GM23248 (cell line): ENCODE data around the gene ZBP1. TPM values are rescaled to one million over a fixed set of nuclear protein-coding genes. Genes with fewer than 3 reads are reported as not detected.

Experiments used
- DNase-seq: peaks from one replicate; pipeline ENCODE4 v3.0.0-alpha.2; 2015
- H2AFZ ChIP-seq: fragments of 200-600 bp; sonication (generic); 2 replicates; pipeline ENCODE4 v1.6.1; 2016; ENCODE audit warnings: antibody characterized with exemption
- H3F3A ChIP-seq: fragments of 200-600 bp; sonication (generic); 2 replicates; pipeline ENCODE4 v1.6.1; 2016; ENCODE audit warnings: mild to moderate bottlenecking, antibody characterized with exemption, mixed run types; ENCODE audit not compliant: insufficient read depth
- H3K27ac ChIP-seq: fragments of 200-600 bp; sonication (generic); 2 replicates; pipeline ENCODE4 v1.5.1; 2016; ENCODE audit warnings: mild to moderate bottlenecking
- H3K27me3 ChIP-seq: fragments of 200-600 bp; sonication (generic); replicated peaks from 2 replicates; pipeline ENCODE4 v1.6.1; 2016; ENCODE audit warnings: mild to moderate bottlenecking; ENCODE audit not compliant: insufficient read depth
- H3K36me3 ChIP-seq: fragments of 200-600 bp; sonication (generic); 2 replicates; pipeline ENCODE4 v1.6.1; 2016; ENCODE audit warnings: low read depth, mild to moderate bottlenecking
- H3K4me1 ChIP-seq: fragments of 200-600 bp; sonication (generic); 2 replicates; pipeline ENCODE4 v1.6.1; 2016; ENCODE audit warnings: mild to moderate bottlenecking; ENCODE audit not compliant: insufficient read depth
- H3K4me2 ChIP-seq: fragments of 200-600 bp; sonication (generic); one replicate; pipeline ENCODE4 v1.6.1; 2016; ENCODE audit warnings: mild to moderate bottlenecking; ENCODE audit not compliant: unreplicated experiment
- H3K4me3 ChIP-seq: fragments of 200-600 bp; sonication (generic); 2 replicates; pipeline ENCODE4 v1.5.1; 2016; ENCODE audit warnings: mild to moderate bottlenecking
- H3K79me2 ChIP-seq: fragments of 200-600 bp; sonication (generic); 2 replicates; pipeline ENCODE4 v1.6.1; 2016; ENCODE audit warnings: mild to moderate bottlenecking; ENCODE audit not compliant: insufficient read depth
- H3K9ac ChIP-seq: fragments of 200-600 bp; sonication (generic); 2 replicates; pipeline ENCODE4 v1.6.1; 2016; ENCODE audit warnings: mild to moderate bottlenecking
- H3K9me2 ChIP-seq: fragments of 200-600 bp; sonication (generic); 2 replicates; pipeline ENCODE4 v1.6.1; 2016; ENCODE audit warnings: mixed run types, mild to moderate bottlenecking, moderate library complexity; ENCODE audit not compliant: insufficient read depth
- H3K9me3 ChIP-seq: fragments of 200-600 bp; sonication (generic); one replicate; pipeline ENCODE4 v1.6.1; 2017; ENCODE audit warnings: low read depth
- H4K20me1 ChIP-seq: fragments of 200-600 bp; sonication (generic); 2 replicates; pipeline ENCODE4 v1.6.0; 2016; ENCODE audit not compliant: insufficient read depth
- EZH2 ChIP-seq: fragments of 200-600 bp; sonication (generic); IDR thresholded peaks from 2 replicates; pipeline ENCODE4 v1.6.1; 2018; ENCODE audit warnings: antibody characterized with exemption, mild to moderate bottlenecking; ENCODE audit not compliant: insufficient read depth, poor library complexity, severe bottlenecking
- EZH2phosphoT487 ChIP-seq: fragments of 200-600 bp; sonication (generic); IDR thresholded peaks from 2 replicates; pipeline ENCODE4 v1.6.1; 2018; ENCODE audit warnings: antibody characterized with exemption, moderate library complexity, mild to moderate bottlenecking, low read depth; ENCODE audit not compliant: insufficient read depth
- WGBS, 2 experiments: methylation state at CpG; one replicate each; pipeline ENCODE4 v1.1.6; 2015 to 2017; ENCODE audit warnings: low lambda C conversion rate in 2 of 2, low coverage in 1 of 2; ENCODE audit errors: missing lambda C conversion rate in 2 of 2; 5-methylcytosine and 5-hydroxymethylcytosine counted together
- in situ Hi-C: fragments of 300-500 bp; cut with MboI; formaldehyde crosslinking; loops from 2 replicates; pipeline ENCODE4 v1.15.0; 2020
- polyA plus RNA-seq: library from polyadenylated mRNA; unstranded; fragments of >200 nt; fragmentation: Nextera tagmentation; extraction: Ambion mirVana; gene quantifications from 2 replicates; pipeline ENCODE4 v1.2.1, GENCODE V29; 2016
- total RNA-seq: library from RNA; depleted of rRNA; stranded (reverse); fragments of >200 nt; shearing (Covaris generic); gene quantifications from 2 replicates; pipeline ENCODE4 v1.2.3, GENCODE V29; 2014

ZBP1 gene
- total and polyA plus RNA-seq, 2 experiments from 2014 or later, result not detected

DNA sequence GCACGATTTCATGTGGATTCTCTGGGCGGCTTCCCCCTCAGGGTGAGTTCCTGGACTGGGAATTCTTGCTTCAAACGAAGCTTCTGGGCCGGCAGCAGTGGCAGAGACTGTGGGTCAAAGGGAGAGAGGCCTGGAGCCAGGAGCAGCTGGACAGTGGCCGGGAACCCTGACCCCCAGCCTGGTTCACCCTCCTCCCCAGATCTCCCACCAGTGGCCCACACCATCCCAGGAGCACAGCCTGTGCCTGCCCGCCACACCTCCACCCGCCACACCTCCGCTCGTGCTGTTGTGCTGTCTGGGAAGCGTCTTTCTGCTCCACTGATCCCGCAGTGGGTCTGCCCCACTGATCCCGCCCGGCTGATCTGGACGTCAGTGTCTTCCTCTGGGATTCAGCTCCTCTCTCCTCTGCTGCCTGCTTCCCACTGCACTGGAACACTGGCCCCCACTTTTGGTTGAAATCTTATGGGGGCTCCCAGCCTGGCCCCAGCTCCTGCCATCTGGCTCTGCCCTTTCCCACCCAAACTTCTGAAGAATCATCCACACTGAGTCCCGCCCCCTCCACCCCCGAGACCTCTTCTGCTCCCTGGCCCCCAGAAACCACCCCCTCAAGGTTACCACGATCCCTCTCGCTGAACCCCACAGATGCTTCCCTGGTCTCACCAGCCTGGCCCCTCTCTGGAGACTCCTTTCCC lies 9.8 kb downstream of the ZBP1 start:
- Histone ChIP-seq H3F3A (no peaks in the 10 kb centered on the region), H2AFZ (no peak overlapping the region), H3K9ac (no peak overlapping the region), H3K27ac (no peak overlapping the region), H3K4me2 (no peak overlapping the region), H3K4me3 (no peak overlapping the region), H3K4me1 (no peaks in the 10 kb centered on the region), H3K79me2 (no peaks in the 10 kb centered on the region), H3K9me3 (no peaks in the 10 kb centered on the region), H3K36me3 (no peaks in the 10 kb centered on the region), H3K27me3 (peaks cover 12% of the 10 kb centered on the region), H4K20me1 (no peaks in the 10 kb centered on the region), H3K9me2 (no peaks in the 10 kb centered on the region)
- DNase-seq, result no peak
- WGBS, 2 experiments, result 77 to 80% methylated on average over 17 to 18 of the region's 18 CpGs
- TF ChIP-seq EZH2 (no peak), EZH2phosphoT487 (no peak)
- in situ Hi-C loops, result no loop called here

DNA sequence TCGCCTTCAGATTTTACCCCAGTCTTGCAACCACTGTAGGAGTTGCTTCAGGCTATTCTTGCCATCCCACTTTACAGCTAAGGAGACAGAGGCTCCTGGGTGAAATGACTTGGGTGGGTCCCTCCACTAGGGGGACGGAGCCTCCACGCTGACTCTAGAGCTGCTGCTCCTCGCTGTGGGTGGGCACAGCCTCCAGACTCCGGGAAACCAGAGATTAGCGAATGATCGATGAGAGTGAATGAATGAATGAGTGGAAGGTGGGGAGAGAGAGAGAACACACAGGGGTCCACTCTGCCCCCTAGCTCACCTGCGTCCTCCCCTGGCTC lies 10.4 kb downstream of the ZBP1 start:
- H3K27ac ChIP-seq, result no peak overlapping the region
- WGBS, 2 experiments, result 55 to 58% methylated on average over 8 of the region's 8 CpGs
- no peaks in the 10 kb centered on the region for H3K79me2 ChIP-seq
- H3F3A ChIP-seq, result no peaks in the 10 kb centered on the region
- TF ChIP-seq EZH2 (no peak), EZH2phosphoT487 (no peak)
- H3K4me1 ChIP-seq, result no peaks in the 10 kb centered on the region
- no peak overlapping the region for H3K4me2 ChIP-seq
- peaks cover 12% of the 10 kb centered on the region for H3K27me3 ChIP-seq
- no peaks in the 10 kb centered on the region for H4K20me1 ChIP-seq
- no peak for DNase-seq
- in situ Hi-C loops, result loop anchor here (5.0 kb wide), 1 partner anchor 592 kb away; no protein-coding TSS in a partner anchor
- H3K36me3 ChIP-seq, result no peaks in the 10 kb centered on the region
- no peak overlapping the region for H2AFZ ChIP-seq
- no peak overlapping the region for H3K4me3 ChIP-seq
- no peaks in the 10 kb centered on the region for H3K9me2 ChIP-seq
- H3K9me3 ChIP-seq, result no peaks in the 10 kb centered on the region
- no peak overlapping the region for H3K9ac ChIP-seq

DNA sequence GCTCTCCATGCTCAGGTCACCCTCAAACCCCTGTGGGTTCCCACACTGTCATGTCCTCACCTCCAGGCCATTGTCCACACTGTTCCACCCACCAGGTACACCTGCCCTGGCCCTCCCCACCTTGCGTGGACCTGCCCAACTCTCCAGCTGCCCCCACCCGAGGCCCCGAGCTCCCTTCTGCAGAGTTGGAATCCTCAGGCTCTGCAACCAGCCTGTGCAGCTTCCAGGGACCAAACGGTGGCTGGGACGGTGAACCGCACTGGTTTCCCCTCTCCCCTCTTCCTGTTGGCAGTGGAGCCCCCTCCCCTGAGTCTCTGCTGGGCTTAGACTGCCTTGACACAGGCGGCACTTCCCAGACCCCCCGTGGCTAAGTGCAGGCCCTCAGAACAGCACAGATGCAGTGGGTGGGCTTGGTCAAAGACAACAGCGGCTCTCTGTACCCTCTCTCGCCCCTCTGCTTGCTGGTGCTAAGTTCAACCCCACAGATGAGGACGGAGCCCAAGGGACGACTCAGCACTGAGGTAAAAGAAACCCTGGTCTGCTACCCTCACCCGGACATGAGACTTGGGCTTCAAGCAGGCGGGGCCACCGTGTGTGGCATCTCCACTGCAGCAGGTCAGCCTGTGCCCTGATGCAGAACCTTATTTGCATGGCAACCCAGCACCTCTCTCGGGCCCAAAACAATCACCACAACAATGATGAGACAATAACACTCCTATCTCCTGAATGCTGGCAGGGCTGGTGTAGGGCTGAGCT lies 11.0 kb downstream of the ZBP1 start:
- Histone ChIP-seq H3K4me3 (no peak overlapping the region), H3K9me3 (no peaks in the 10 kb centered on the region), H3K27me3 (peaks cover 12% of the 10 kb centered on the region), H3K4me1 (no peaks in the 10 kb centered on the region), H4K20me1 (no peaks in the 10 kb centered on the region), H3K27ac (no peak overlapping the region), H3K4me2 (no peak overlapping the region), H3K36me3 (no peaks in the 10 kb centered on the region), H3K9me2 (no peaks in the 10 kb centered on the region), H3F3A (no peaks in the 10 kb centered on the region), H3K79me2 (no peaks in the 10 kb centered on the region), H2AFZ (no peak overlapping the region), H3K9ac (no peak overlapping the region)
- DNase-seq, result no peak
- WGBS, 2 experiments, result 58 to 66% methylated on average over 16 of the region's 16 CpGs
- TF ChIP-seq EZH2, result no peak
- no peak for TF ChIP-seq EZH2phosphoT487
- in situ Hi-C loops, result loop anchor here (5.0 kb wide), 1 partner anchor 593 kb away; no protein-coding TSS in a partner anchor

DNA sequence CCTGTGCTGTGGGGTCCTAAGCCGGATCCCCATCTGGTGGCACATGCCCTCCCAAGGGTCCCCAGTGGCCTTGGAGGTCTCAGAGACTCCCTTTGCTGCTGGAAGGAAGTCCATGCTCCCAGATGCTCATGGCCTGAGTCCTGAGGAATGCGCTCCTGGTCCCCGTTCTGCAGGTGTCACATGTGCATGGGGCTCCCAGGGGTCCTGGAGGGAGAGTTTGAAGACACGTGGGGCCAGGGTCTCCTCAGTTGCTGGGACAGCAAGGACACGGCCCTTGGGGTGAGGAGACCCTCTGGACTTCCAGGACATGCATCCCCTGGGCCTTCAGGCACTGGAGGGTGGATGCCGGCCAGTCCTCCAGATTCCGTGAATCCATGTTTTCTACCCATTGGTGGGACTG lies 11.7 kb downstream of the ZBP1 start:
- Histone ChIP-seq H3K9ac (no peak overlapping the region), H3K4me2 (no peak overlapping the region), H3K4me1 (no peaks in the 10 kb centered on the region), H3K27ac (no peak overlapping the region), H3K9me3 (no peaks in the 10 kb centered on the region), H3K9me2 (no peaks in the 10 kb centered on the region), H3K27me3 (peaks cover 12% of the 10 kb centered on the region), H3K4me3 (no peak overlapping the region), H3F3A (no peaks in the 10 kb centered on the region), H3K79me2 (no peaks in the 10 kb centered on the region), H4K20me1 (no peaks in the 10 kb centered on the region), H2AFZ (no peak overlapping the region), H3K36me3 (no peaks in the 10 kb centered on the region)
- 51 to 61% methylated on average over 7 of the region's 7 CpGs for WGBS, 2 experiments
- DNase-seq, result no peak
- in situ Hi-C loops, result loop anchor here (5.0 kb wide), 1 partner anchor 594 kb away; no protein-coding TSS in a partner anchor
- TF ChIP-seq EZH2 (no peak), EZH2phosphoT487 (no peak)
